GM12801 (cell line): ENCODE measurements around the gene SMG6.

Experiments
- TF ChIP-seq, protein P1 (sequence below): IDR thresholded peaks from one replicate; pipeline ENCODE4 v1.5.1; 2011; ENCODE audit warnings: control low read depth; ENCODE audit not compliant: insufficient read length; ENCODE audit errors: extremely low read depth

Gene SMG6

DNA sequence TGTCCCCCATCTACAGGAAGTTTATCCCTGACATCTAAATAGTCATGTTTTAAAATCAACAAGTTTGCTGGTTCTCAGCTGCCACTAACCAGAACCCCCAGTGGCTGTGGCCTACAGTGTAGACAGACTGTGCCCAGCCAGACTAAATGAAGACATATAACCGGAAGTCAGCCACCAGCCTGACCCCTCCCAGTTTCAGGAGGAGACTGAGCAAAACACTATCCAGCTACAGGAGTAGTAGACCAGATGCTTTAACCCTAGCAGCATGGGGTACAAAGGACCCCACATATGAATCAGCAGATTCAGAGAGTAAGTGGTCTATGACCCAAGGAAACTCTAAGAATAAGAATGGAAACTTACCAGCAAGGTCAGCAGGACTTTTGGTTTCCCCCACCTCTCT is 165.3 kb downstream of the SMG6 start:
- TF ChIP-seq, protein P1, sequence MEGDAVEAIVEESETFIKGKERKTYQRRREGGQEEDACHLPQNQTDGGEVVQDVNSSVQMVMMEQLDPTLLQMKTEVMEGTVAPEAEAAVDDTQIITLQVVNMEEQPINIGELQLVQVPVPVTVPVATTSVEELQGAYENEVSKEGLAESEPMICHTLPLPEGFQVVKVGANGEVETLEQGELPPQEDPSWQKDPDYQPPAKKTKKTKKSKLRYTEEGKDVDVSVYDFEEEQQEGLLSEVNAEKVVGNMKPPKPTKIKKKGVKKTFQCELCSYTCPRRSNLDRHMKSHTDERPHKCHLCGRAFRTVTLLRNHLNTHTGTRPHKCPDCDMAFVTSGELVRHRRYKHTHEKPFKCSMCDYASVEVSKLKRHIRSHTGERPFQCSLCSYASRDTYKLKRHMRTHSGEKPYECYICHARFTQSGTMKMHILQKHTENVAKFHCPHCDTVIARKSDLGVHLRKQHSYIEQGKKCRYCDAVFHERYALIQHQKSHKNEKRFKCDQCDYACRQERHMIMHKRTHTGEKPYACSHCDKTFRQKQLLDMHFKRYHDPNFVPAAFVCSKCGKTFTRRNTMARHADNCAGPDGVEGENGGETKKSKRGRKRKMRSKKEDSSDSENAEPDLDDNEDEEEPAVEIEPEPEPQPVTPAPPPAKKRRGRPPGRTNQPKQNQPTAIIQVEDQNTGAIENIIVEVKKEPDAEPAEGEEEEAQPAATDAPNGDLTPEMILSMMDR, result no peak

DNA sequence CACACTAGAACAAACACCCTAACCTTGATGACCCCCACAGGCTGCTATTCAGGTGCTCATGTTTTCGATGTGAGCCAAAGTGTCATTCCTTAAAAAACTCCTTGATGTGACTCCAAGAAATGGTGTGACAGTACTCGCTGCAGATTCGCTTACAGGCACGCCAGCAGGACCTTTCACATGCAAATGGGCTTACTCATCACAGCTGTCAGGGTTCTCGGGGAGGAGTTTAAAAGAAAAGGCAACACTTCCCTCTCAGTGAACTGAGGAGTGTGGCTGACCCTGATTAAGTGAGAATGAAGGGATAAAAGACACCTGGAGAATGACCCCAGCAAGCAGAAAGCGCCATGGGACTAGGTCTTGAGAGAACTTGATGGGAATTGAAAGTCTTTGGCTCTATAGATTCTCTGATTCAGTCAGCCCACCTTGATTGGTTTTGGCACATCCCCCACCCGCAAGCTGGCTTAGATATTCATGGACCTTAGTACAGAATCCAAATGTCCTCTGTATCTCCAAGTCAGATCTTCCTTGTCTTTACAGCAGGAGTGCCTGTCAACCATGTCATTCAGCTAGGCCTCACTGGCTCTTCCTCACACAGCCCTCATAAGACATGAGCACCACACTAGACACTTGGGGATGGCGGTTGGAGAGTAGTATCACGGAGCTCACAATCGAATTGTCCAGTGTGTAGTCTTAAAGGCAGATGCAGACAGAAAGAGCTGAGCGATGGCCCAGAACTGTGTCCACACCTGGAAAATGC is 166.1 kb downstream of the SMG6 start:
- TF ChIP-seq, protein P1, result no peak

DNA sequence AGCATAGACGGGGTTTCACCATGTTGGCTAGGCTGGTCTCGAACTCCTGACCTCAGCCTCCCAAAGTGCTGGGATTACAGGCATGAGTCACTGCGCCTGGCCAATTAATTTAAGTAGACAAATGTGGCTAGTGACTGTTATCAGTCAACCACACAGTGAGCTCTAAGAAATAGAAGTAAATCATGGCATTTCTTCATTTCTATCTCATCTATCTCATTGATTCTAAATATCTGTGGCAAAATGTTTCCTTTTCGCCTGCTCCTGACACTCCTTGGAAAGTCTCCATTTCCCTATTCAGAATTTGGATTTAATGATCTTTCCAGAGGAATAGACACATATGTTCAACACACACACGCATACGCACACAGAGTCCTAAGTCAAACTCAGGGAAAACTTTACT is 167.3 kb downstream of the SMG6 start:
- TF ChIP-seq, protein P1, result no peak

DNA sequence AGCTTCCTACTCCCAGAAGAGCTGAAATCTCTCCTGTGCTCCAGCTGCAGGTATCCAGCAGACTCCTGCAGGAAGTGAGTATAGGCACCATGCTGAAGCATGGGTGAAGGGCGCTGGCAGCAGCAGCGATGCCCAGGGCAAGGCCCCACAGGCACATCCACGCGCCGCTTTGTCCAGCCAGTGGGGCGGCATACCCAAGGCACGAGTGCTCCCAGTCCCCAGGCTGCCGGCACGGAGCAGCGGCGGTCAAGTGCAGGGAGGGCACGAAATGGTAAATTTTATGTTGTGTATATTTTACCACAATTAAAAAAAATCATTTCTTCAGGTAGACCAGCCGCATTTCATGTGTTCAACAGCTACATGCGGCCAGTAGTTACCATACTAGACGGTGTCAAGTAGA is 175.6 kb downstream of the SMG6 start:
- TF ChIP-seq, protein P1, result no peak

DNA sequence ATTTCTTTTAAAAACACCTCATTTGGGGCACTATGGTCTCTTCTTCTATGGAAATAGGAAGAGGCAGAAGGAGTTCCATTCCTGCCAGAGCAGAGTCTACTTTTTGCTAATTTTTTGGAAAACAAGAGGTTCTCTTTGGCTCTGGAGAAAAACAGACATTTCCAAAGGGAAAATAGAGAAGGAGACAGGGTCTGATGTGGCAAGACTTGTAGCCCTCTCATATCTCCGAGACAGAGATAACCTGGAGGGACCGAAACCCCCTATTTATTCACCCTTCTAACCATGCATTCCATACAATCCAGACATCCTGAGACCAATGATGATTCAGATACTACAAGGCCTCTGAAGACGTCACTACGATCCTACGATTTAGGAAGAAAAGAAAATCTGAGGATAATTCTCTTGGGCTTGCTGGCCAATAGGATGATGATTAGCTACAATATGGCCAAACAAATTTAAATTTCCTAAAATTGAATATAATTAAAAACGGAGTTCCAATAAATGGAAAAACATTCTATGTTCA is 178.5 kb downstream of the SMG6 start:
- TF ChIP-seq, protein P1, result no peak

DNA sequence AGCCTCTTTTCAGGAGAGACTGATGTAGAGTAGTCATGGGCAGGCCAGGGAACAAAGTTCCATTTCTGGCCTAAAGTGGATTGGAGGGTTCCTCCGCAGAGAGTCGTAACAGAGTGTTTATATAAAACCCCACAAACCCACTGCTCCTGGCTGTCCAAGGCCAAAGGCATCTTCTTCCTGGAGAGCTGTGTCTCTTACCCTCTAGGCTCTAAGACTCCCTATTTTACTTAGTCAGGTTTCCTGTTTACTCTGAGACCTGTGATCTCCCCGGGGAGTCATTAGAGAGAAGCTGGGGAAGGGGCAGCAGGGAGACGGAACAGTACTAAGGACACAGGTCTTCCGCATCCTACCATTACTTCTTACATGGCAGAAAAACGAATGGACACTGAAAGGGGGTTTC is 179.2 kb downstream of the SMG6 start:
- TF ChIP-seq, protein P1, result no peak

DNA sequence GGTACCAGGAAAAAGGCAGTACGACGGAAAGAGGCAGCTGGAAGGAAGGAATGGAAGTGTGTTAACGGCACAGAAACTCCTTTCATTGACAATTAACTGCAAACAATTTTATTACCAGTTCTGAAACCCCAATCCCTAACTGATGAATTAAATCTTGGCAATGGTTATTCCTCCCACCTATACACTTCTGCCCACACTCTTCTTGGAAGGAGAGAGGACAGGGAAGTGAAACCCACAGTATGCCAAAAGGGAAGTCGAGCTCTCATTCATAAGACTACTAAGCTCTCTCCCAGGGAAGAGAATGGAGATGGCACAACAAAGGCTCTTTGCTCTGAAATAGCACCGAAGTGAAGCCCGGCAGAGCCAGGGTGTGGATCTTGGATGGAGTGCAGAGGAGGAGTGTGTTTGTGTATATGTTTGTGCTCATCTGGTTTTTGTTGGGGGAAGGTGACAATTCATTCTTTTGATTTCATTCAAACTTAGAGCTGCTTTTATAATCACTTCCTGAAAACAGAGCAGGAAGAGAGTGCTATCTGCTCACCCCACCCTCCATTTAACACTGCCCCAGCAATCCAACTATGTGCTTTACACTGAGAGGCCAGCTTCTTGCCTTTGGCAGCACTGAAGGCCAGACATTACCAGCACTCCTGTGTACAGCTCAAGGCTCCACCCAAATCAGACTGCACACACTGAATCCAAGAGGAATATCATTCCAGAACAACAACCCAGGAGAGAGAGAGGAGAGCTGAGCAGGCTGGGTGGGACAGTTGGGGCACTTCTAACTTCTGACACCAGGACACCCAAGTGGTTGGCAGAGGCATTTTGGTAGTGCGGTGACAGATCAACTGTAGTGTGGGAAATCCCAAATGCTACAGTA is 180.0 kb downstream of the SMG6 start:
- TF ChIP-seq, protein P1, result no peak
